DOHH2 (cell line): ENCODE data around the gene COPA.

ENCODE experiments used
- CTCF ChIP-seq: fragments of 200-600 bp; sonication (generic); IDR thresholded peaks from one replicate; pipeline ENCODE4 v1.5.1; 2014; ENCODE audit warnings: antibody characterized with exemption, mild to moderate bottlenecking, low read depth, low read length; ENCODE audit not compliant: poor library complexity, severe bottlenecking
- EZH2phosphoT487 ChIP-seq: fragments of 200-600 bp; sonication (generic); IDR thresholded peaks from 2 replicates; pipeline ENCODE4 v1.6.1; 2017; ENCODE audit warnings: borderline replicate concordance, mild to moderate bottlenecking, antibody characterized with exemption, low read length, moderate library complexity, mixed read lengths

GRCh38 chr1:160328184-160328583 lies 14.9 kb downstream of the COPA start:
- no peak for TF ChIP-seq CTCF
- TF ChIP-seq EZH2phosphoT487 = no peak
